COR-L47 (cell line): ENCODE measurements around the gene PCDHGA4.
"Not testable (repeated sequence)": the region's sequence is repeated elsewhere in the genome, so short reads cannot be mapped to it uniquely, and the experiment has no call there.

ENCODE experiments used
- DNase-seq: peaks from one replicate; lab custom pipeline; 2025; lab: John Stamatoyannopoulos, UW

The PCDHGA4 gene

GRCh38 chr5:141354900-141355469 lies at the start of gene PCDHGA4:
Gene PCDHGA4 (plus strand): TSS chr5:141355021. CDS start chr5:141355108, 87 bp downstream.
- no peak for DNase-seq

DNA sequence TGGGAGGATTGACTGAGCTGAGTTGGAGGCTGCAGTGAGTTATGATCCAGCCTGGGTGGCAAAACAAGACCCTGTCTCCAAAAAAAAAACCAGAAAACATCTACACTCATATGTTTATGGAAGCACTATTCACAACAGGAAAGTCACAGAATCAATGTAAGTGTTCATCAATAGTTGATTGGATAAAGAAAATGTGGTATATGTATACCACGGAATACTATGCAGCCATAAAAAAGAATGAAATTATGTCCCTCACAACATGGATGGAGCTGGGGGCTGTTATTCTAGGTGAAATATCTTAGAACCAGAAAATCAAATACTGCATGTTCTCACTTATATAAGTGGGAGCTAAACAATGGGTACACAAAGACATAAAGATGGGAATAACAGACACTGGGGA lies 48.2 kb upstream of the PCDHGA4 start:
- DNase-seq: no peak

GRCh38 chr5:141313711-141314110 lies 41.1 kb upstream of the PCDHGA4 start:
- DNase-seq: no peak

DNA sequence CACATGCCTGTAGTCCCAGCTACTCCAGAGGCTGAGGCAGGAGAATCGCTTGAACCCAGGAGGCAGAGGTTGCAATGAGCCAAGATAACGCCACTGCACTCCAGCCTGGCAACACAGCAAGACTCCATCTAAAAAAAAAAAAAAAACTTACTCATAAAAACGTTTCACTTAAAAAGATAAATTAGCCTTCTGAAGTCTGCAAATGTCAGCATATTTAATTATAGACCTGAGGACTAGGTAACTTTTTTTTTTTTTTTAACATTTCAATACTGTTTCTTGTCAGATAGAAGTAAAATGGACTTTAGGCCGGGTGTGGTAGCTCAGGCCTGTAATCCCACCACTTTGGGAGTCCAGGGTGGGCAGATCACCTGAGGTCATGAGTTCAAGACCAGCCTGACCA lies 37.9 kb upstream of the PCDHGA4 start:
- not testable (repeated sequence) for DNase-seq

- no peak for DNase-seq
Observed at GRCh38 chr5:141319202-141319601, 35.6 kb upstream of the PCDHGA4 start.

DNA sequence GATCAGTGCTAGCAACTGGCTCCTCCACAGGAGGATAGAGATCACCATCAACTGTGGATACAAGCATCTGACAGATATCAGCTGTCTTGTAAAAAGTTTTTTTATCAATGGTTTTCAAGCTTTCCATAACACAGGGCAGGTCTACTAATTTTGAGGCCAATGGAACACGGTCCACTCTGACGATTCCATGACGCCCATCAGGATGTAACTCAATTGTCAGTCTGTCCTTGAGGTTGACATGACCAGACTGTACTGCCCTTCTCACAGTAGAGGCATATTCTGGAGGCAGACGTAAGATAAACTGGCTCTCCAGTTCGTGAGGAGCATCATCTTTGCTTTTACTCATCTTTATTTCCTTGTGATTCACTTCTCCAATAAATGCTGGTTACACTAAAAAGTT lies 35.1 kb upstream of the PCDHGA4 start:
- DNase-seq: no peak

GRCh38 chr5:141320225-141321169 lies 34.3 kb upstream of the PCDHGA4 start, which contains the start of gene TAF7:
Gene TAF7 (minus strand): TSS chr5:141320784. CDS start chr5:141320044, 740 bp downstream.
- peak; percentile 91 for DNase-seq

DNA sequence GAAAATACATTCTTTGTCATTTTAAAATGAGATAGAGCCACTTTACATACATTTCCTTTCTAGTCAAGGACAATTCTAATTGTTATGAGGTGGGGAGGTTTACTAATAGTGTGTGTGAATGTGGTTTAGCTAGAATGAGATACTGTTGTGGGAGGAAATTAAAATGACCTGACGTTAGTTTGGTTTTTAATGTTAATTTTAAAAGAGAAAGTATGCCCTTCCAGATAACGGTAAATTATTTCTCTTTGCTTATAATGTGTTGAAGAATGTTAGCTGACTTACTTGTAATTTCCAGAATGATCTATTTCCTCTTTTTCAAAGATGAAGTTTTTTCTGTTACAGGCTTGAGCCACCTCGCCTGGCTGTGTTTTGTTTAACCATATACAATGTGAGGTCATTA lies 32.6 kb upstream of the PCDHGA4 start:
- no peak for DNase-seq

DNA sequence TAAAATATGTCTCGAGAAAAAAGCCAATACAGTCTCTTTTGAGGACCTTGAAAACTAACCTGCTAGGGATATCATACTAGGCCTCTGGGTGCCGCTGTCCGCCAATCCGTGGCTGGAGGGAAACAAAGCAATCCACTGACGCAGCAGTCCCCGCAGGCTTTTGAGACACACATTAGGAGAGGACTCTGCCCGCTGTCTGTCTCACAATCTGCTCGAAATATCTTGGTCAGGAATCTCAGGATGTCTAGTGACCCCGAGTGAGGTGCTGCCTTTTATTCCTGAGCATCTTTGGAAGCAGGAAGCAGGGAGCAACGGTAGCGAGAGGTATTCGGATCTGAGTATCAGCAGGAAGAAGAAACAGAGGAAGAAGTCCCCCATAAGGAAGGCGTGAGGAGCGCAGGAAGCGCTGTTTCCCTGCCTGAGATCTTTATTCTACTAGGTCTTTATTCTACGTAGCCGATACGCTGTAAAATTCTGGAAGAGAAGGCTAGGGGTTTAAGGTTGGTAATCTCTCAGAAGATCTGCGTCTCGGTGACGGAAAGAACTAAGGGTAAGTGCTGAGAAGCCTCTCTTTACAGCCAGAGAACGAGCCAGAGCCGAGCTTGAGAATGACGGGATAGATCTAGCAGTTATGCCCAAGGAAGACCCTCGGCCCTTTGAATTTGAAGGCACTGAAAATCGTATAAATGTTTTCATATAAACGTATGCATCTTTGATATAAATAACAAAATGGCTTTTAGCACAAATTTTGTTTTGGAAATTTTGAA lies 28.6 kb upstream of the PCDHGA4 start:
- peak; percentile 76 for DNase-seq

GRCh38 chr5:141328231-141328630 lies 26.6 kb upstream of the PCDHGA4 start:
- no peak for DNase-seq

- DNase-seq: peak; percentile 17
Observed at GRCh38 chr5:141330299-141331080, 24.3 kb upstream of the PCDHGA4 start, which contains the start of gene PCDHGA1. Gene PCDHGA1 (plus strand): TSS chr5:141330514.

GRCh38 chr5:141332571-141332970 lies 22.2 kb upstream of the PCDHGA4 start:
- DNase-seq: not testable (repeated sequence)

DNA sequence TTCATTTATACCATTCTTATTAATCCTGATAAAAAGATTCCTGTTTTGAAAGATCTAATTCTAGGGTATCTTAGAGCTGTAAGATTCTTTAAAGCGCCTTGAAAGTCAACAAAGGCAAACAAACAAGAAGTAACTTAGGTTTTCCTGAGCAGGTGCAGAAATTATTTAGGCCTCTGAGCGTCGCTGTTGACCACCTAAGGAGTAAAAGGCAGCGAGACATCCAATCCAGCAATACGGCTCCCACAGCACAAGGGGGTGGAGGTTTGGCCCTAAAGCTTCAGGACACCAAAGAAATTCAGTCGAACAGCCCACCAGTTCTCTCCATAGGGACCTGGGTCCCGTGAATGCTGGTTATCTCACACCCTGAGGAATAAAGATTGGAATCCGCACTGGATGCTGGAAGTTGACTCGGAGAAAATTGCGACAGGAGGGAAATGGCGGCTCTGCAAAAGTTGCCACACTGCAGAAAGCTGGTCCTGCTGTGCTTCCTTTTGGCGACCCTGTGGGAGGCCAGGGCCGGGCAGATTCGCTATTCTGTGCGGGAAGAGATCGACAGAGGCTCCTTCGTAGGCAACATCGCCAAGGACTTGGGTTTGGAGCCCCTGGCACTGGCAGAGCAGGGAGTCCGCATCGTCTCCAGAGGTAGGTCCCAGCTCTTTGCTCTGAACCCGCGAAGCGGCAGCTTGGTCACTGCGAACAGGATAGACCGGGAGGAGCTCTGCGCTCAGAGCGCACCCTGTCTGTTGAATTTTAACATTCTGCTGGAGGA lies 16.1 kb upstream of the PCDHGA4 start, which contains the start of gene PCDHGA2:
Gene PCDHGA2, plus strand, starts transcription at position 223 of the 769 bp plus-strand sequence.
- DNase-seq: peak; percentile 30

DNA sequence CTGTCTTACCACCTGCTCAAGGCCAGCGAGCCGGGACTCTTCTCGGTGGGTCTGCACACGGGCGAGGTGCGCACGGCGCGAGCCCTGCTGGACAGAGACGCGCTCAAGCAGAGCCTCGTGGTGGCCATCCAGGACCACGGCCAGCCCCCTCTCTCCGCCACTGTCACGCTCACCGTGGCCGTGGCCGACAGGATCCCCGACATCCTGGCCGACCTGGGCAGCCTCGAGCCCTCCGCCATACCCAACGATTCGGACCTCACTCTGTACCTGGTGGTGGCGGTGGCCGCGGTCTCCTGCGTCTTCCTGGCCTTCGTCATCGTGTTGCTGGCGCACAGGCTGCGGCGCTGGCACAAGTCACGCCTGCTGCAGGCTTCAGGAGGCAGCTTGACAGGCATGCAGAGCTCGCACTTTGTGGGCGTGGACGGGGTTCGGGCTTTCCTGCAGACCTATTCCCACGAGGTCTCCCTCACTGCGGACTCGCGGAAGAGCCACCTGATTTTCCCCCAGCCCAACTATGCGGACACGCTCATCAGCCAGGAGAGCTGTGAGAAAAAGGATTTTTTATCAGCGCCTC lies 14.0 kb upstream of the PCDHGA4 start:
- not testable (repeated sequence) for DNase-seq

- DNase-seq: no peak
Observed at GRCh38 chr5:141342773-141343172, 12.0 kb upstream of the PCDHGA4 start.

DNA sequence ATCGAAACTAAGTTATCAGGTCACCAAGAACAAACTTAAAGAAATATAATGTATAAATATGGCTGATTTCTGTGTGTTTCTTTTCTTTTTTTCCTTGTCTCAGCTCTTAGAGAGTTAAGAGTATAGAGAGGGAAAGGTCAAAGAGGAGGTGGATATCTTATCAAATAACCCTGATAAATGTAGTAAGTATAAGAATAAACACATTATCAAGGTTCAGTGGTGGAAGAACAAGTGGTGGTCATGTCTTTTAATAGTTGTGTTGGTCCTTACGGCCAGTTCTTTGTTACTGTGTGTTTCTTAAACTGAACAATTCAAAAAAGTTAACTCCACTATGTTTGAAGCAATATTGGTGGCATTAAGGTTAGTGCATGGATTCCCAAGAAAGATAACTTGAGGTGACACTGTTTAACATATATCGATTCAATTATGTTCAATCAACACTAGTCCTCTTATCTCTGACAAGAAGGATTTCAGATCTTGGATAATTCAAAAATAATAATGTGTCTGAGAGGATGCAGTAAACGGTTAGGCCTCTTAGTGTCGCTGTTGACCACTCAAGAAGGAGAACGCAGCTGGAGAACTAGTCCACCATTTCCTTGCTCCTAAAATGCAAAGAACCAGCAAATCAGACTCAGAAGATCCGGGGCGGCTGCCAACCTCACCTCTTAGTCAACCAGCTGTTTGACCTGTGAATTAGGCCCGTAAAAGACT lies 11.4 kb upstream of the PCDHGA4 start, which contains the start of gene PCDHGA3:
Gene PCDHGA3, plus strand, starts transcription at position 588 of the 711 bp plus-strand sequence. CDS start 205 bp downstream, outside the sequence.
- DNase-seq: peak; percentile 13

GRCh38 chr5:141343953-141344463 lies 10.8 kb upstream of the PCDHGA4 start:
- DNase-seq: no peak

DNA sequence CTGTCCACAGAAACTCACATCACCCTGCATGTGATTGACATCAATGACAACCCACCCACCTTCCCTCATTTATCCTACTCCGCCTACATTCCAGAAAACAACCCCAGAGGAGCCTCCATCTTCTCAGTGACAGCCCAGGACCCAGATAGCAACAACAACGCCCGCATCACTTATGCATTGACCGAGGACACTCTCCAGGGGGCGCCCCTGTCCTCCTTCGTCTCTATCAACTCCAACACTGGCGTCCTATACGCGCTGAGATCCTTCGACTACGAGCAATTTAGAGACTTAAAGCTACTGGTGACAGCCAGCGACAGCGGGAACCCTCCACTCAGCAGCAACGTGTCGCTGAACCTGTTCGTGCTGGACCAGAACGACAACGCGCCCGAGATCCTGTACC lies 9.5 kb upstream of the PCDHGA4 start:
- DNase-seq: no peak

DNA sequence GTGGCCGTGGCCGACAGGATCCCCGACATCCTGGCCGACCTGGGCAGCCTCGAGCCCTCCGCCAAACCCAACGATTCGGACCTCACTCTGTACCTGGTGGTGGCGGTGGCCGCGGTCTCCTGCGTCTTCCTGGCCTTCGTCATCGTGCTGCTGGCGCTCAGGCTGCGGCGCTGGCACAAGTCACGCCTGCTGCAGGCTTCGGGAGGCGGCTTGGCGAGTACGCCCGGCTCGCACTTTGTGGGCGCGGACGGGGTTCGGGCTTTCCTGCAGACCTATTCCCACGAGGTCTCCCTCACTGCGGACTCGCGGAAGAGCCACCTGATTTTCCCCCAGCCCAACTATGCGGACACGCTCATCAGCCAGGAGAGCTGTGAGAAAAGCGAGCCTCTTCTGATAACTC lies 8.8 kb upstream of the PCDHGA4 start:
- not testable (repeated sequence) for DNase-seq
